Activated effector memory CD4-positive, alpha-beta T cell treated with anti-CD3 and anti-CD28 coated beads, Interleukin-2, amount 50 U/mL, for 16 hours (primary cell): ENCODE data around the gene ACTN1.
"Not testable (repeated sequence)": the region's sequence is repeated elsewhere in the genome, so short reads cannot be mapped to it uniquely, and the experiment has no call there.

ENCODE experiments used
- DNase-seq: peaks from one replicate; pipeline ENCODE4 v3.0.0-alpha.2; 2020

Gene ACTN1

GRCh38 chr14:68853749-68854148, 125.4 kb downstream of the ACTN1 start:
- no peak for DNase-seq

- not testable (repeated sequence) for DNase-seq
These were observed 126.6 kb downstream of the ACTN1 start for GRCh38 chr14:68852493-68852892.

GRCh38 chr14:68851078-68851477, 128.0 kb downstream of the ACTN1 start:
- no peak for DNase-seq

- no peak for DNase-seq
These were observed 129.7 kb downstream of the ACTN1 start for GRCh38 chr14:68849416-68849815.

GRCh38 chr14:68848253-68848652, 130.8 kb downstream of the ACTN1 start:
- no peak for DNase-seq

GRCh38 chr14:68847640-68848039, 131.5 kb downstream of the ACTN1 start:
- DNase-seq: not testable (repeated sequence)

GRCh38 chr14:68846466-68846865, 132.6 kb downstream of the ACTN1 start:
- no peak for DNase-seq

GRCh38 chr14:68844210-68844545, 134.9 kb downstream of the ACTN1 start:
- DNase-seq: no peak

GRCh38 chr14:68843471-68844209, 135.5 kb downstream of the ACTN1 start:
- DNase-seq: peak; percentile 92

GRCh38 chr14:68842298-68842697, 136.8 kb downstream of the ACTN1 start:
- DNase-seq: no peak

GRCh38 chr14:68841016-68841809, 137.9 kb downstream of the ACTN1 start:
- DNase-seq: no peak

GRCh38 chr14:68840454-68840853, 138.6 kb downstream of the ACTN1 start:
- DNase-seq: no peak

- DNase-seq: no peak
These were observed 143.0 kb downstream of the ACTN1 start for GRCh38 chr14:68836082-68836481.

- DNase-seq: no peak
These were observed 144.3 kb downstream of the ACTN1 start for GRCh38 chr14:68834816-68835215.

- no peak for DNase-seq
These were observed 150.4 kb downstream of the ACTN1 start for GRCh38 chr14:68828698-68829097.

- DNase-seq: no peak
These were observed 153.4 kb downstream of the ACTN1 start for GRCh38 chr14:68825729-68826128.

GRCh38 chr14:68824517-68825347, 154.4 kb downstream of the ACTN1 start:
- DNase-seq: peak; percentile 80

GRCh38 chr14:68824207-68824516, 154.9 kb downstream of the ACTN1 start:
- no peak for DNase-seq
